Measurements from ENCODE around the gene FAM25G. TPM values are rescaled to one million over a fixed set of nuclear protein-coding genes. Genes with fewer than 3 reads are reported as not detected.
"Not testable (repeated sequence)": the region's sequence is repeated elsewhere in the genome, so short reads cannot be mapped to it uniquely, and the experiment has no call there.

Gene FAM25G
- total RNA-seq, 1 donor from 2014 or later, result not detected

DNA sequence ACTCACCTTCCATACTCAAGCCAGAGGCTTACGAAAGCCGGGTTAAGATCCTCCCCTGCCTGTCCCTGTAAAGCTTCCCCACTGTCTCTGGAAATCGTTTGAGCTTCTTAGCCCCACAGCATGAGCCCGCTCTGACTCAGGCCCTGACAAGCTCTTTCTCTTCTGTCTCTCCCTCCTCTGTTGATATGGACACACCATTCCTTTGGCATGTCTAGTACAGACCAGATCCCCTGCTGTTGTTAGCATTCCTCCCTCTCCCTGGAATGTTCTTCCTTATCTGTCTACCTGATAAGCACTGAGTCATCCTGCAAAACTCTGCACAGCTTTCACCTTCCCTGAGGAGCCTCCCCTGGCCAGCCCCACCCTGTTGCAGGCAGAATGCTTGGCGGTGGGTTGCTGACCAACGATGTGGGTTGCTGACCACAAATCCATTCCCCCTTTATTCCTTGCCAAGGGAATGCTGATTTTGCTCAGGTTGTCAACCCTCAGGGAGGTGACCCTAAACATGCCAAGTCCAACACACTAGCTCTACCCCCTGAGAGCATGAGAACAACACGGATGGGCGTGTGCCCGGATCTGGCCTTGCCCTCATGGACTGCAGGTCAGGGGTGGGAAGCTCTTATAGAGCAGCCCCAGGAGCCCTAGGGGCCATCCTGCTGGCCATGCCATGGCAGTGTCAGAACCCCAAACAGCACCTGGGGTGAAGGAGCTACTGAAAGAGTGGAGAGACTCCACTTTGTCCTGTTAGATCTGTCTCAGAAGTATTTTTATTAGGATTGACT lies 28.7 kb downstream of the FAM25G start:
- DNase-seq, result not testable (repeated sequence)

DNA sequence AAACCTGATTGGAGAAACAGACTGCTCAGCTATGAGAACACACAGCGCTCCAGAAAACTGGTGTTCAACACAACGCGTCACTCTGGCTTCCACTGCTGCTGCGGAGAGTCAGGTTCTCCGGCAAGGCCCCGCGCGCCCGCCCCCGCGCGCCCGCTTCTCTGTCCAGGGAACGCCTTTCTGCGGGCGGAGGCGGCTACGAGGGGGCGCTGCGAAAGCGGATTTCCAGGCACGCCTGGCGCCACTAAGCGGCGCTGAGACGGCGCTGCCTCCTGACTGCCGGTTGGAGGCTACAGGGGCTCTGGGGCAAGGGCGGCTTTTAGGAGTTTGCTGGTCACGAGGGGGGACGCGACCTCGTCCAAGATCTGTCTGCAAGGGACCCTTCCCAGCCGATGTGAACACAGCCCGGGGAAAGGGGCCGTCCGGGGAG lies 30.2 kb downstream of the FAM25G start:
- DNase-seq, result peak; percentile 55

DNA sequence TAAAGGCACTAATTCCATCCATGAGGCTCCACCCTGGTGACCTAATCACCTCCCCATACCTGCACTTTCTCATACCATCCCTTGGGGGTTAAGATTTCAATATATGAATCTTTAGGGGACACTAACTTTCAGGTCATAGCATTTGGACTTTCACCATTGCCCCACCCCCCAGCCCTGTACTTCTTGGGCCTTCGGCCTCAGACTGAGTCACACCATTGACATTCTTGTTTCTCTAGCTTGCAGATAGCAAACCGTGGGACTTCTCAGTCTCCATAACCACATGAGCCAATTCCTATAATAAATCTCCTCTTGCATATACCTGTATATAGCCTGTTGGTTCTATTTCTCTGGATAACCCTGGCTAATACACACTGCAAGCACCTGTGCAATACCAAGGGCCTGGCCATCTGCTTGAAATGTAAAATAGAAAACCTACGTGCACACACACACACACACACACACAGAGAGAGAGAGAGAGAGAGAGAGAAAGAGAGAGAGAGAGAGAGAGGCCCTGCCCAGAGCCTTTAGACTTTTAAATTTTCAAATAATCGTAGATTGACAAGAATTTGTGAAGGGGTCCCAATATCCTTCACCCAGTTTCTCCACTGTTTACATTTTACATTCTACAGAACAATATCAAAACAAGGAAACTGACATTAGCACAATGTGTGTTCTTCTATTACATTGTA lies 32.9 kb downstream of the FAM25G start:
- DNase-seq, result no peak

DNA sequence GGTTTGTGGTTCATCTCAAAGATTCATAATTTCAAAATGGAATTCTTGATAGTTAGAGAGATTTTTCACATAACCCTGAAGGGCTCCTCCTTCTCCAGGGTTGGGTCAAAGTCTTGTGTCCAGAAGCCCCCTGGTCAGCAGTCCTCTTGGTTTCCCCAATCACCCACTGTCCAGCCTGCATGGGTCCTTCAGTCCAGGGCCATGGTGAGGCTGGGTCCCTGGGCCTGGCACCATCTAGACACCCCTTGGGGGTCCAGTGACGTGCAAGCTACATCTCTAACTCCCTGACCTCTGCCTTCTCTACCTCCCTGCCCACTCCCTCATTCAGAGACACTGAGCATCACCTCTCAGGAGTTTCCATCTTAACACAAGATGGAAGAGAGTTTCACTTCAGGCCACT lies 33.7 kb downstream of the FAM25G start:
- DNase-seq, result no peak

DNA sequence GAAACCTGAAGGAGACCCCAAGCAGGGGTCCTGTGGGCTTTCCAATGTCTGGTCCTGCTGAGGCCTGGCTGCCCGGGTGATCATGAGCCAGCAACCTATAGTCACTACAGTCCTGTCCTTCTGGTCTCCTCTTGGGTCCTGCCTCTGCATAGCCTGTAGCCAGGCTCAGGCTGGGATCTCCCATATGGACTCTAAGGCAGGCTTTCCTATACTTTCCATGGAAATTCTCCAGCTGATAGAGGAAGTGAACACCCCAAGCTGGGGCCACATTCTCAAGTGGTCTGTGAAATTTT lies 34.0 kb downstream of the FAM25G start:
- no peak for DNase-seq

DNA sequence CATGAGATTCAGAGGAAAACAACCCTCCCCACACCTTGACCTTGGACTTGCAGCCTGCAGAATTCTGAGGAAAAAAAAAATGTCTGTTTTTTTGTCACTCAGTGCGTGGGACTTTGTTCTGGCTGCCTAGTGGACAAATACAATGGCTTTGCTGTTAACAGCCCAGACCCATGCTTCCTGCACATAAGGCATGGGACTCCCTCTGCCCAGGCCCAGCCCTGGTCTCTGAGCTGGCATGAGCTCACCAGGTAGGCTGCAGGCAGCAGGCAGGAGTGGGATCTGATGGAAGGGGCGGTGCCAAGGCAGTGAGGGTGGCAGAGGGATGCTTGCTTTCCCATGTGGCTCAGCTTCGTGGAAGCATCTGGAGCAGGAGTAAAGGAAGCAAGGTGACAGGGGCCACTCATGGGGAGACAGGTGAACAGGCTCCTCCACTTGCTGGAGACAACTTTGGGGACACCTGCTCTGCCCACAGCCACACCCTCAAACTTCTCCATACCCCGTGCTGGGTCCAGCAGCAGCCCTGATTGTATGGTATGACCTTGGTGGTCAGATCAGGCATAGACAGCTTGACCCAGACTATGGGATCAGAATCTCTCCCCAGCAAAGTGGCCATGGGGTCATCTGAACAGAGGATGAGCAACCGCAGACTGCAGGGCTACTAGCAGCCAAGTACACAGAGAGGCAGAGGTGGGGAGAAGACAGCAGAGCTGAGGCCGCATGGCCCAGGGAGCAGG lies 34.5 kb downstream of the FAM25G start:
- no peak for DNase-seq

DNA sequence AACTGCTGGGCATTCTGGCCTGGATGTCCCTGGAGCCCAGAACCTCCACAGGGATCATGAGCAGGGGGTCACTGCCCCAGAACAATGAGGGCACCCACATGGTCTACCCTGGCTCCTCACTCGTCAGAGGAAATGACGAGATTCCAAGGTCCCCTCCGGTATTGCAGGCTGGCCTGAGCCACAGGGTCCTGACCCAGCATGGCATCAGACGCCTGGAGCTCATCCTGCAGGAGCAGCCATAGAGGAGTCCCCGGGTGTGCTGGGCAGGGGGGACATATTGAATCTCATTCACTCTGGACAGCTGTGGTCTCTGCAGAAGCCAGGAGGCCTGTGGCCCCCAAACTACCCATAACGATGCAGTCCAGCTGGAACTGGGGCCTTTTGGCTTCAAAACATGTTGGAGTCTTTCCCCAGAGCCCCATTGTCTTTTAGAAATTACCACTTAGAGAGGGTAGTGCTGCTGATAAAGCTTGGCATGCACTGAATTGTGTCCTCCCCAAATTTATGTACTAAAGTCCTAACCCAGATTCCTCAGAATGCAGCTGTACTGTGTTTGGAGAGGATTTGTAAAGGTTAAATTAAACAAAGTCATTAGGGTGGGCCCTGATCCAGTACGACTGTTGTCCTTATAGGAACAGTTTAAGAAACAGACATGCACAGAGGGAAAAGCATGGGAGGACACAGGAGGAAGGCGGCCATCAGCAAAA lies 35.3 kb downstream of the FAM25G start:
- no peak for DNase-seq

DNA sequence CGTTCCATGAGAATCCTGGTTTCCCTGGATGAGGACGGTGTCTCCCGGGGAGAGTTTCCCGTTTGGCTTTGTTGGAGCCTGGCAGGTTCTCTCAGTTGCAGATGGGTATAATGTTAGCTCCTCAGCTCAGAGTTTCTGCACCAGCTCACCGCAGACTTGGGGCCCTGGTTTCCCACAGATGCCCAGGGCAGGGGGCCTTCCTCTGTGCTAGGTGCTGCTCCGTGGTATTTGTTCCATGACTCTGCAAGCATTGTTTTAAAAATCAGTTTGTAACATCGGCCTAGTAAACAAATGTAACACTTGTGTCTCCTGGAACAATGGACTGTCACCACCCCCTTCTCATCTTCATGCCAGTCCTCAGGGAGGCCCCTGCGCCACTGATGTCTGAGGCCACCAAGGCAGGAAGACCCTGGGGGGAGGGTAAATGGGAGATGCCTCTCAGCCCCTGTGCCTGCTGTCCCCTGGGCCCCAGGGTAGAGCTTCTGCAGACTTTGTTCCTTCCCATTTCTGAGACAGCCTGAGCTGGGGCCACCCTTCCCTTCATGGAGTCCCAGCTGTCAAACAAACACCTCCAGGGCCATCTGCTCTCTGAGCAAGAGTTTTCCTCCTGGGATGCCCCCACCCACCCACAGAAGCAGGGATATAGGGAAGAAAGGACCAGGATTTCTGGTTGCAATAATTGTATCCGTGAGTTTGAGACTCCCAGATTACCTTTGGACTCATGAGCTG lies 36.0 kb downstream of the FAM25G start:
- DNase-seq, result not testable (repeated sequence)

DNA sequence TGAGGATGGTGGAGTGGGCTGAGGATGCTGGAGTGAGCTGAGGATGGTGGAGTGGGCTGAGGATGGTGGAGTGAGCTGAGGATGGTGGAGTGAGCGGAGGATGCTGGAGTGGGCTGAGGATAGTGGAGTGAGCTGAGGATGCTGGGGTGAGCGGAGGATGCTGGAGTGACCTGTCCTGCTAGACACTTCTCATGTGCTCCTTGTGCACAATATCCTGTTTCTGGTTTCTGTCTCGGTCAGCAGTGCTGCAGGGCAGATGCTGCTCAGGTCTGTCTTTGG lies 36.8 kb downstream of the FAM25G start:
- no peak for DNase-seq

DNA sequence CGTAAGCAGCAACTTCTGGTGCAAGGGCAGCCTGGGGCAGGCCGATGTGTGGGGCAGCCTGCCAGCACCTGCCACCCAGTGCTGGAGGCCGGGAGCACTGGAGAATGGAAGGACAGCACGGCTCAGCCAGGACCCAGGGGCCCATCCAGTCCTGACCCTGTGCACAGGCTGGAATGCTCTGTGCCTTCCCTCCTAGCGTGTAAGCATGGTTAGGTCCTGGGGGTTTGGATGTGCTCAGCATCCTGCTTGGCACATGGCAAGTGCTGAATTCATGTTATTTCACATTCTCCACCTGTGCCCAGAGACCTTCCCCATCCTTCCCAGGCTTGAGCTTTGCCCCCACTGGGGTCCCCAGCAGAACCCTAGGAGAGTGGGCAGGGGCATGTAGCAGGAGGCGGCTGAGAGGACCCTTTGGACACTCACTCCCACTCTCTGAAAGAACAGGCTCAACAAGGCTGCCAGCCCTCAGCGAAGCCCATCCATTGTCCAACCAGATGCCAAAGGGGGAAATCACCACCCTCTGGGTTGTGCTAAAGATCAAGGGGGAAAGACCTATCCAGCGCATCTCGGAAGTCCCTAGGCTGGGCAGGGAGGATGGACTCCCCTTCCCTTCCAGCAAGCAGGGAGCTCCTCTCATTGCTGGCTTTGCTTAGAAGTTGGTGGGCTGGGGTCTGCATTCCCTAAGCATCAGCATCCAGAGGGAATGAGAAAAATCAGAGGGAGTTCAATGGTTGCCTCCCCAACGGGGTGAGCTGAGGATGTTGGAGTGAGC lies 37.3 kb downstream of the FAM25G start:
- DNase-seq, result no peak

DNA sequence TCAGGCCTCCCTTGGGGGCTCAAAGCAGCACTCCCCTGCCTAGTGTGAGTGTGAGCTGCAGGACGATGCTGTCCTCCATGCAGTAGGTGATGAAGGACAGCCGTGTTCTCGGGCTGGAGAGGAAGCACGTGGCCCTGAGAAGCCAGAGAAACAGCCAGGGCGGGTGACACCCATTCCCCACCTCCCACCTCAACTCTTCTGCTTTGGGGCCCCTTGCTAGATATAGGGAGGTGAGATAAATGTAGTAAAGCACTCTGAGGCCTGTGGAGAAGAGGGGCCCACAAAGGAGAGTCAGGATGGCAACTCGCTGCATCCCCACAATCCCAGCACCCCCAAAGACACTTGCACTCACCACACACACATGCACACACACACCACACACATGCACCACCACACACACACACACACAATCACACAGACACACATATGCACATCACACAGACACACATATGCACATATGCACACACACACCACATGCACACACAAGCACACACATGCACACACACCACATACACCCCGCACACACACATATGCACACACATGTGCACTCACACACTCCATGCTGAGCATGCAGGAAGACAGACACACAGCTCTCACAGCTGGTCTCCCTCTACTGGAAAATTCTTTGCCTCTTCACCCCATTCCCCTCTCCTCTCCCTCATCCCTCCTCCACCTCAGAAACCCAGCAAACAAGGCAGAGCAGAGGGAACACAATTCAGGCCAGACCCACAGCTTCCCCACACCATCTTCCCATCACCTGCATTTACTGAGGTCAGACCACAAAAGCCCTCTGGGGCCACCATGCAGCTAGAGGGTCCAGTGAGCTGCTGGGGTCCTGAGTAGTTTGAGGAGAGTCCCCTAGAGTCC lies 38.1 kb downstream of the FAM25G start:
- DNase-seq, result no peak

DNA sequence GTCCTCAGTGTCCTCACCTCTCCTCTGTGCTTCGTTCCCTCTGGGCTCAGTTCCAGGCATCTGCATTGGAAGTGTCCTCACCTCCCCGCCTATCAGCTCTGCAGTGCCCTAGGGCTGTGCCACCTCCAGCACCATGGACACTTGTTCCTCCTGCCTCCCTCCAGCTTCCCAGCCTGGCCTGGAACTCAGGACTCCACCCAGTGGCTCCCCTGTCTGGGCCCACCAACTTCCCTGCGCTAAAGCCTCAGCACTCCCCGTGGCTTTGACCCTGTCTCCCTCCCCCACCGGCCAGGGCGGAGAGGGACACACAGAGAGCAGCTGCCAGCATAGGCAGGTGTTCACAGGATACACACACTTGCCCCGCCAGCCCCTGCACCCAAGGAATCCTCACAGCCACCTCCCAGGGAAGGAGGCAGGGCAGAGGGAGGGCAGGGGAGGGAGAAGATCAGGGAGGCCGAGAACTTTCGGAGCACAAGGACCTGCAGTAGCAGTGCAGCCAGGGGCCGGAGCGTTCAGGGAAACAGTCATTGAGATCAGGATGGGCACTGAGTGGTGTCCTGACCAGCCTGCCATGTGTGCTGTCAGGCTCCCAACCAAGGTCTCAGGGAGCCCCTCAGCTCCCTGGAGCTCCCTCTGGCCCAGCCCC lies 38.9 kb downstream of the FAM25G start:
- DNase-seq, result no peak

DNA sequence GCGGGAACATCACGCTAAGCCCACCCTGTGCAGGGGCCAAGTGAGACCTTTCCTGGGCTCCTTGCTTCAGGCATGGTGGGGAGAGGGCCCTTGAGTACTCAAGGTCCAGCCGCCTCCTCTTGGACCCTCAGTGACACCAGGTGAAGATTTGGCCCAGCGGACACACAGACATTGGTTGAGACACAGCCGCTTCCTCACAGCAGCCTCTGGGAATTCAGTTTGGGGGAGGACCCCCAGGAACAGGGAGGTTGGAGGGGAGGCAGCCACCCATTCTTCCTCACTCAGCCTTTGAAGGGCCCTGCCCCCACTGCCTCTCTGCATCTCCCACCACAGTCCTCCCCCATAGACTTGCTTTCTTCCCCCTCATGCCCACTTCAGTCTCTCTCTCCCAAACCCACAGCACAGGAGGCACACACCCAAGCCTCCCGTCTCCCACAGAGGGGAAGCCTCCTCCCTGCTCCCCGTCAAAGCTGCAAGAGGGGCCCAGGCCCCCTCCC lies 39.5 kb downstream of the FAM25G start:
- no peak for DNase-seq

DNA sequence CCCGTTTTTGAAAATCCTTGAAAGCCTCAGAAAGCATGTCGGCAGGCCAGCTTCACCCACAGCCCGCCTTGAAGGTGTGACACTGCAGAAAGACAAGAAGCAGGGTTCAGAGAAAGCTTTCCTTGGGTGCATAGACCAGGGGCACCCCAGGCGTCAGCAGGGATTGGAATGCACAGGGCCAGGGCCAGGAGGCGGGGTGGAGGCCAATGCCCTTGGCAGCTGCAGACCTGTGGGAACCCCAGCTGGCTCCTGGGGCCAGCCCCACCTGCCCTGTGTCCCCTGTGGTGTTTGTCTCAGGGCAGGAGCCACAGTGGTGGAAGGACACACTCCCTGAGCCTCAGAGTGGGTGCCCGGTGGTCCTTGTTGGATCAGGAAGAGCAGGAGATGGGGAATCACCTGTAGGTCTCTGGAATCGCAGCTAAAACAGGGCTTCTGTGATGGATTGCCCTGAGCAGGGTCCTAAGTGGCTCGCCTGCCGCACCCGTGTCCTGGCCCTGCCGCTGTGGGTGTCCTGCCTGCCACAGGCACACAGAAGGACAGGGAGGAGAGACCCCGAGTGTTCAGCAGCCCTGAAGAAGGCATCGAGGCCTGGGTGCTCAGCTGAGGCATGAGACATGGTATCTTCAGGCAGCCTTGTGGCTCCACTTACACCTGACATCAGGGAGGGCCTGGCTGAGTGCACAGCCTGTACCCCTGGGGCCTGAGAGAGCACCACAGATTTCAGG lies 40.1 kb downstream of the FAM25G start:
- no peak for DNase-seq

DNA sequence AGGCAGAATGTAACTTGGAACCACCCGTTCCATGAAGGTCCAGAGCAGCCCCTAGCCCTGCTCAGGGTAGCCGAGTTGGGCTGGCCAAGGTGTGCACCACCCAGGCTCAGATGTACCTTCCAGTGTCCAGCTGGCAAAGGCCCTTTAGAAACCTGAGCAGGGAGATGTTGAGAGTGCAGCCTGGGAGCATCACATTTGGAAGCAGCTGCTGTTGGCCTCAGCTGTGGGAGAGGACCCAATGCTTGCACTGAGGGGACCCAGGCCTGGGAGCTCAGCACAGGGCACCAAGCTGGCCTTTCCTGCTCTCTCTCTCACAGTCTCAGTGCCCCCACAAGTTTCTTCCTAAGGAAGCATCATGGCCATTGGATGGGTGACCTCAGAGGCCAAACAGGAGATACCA lies 41.1 kb downstream of the FAM25G start:
- no peak for DNase-seq

DNA sequence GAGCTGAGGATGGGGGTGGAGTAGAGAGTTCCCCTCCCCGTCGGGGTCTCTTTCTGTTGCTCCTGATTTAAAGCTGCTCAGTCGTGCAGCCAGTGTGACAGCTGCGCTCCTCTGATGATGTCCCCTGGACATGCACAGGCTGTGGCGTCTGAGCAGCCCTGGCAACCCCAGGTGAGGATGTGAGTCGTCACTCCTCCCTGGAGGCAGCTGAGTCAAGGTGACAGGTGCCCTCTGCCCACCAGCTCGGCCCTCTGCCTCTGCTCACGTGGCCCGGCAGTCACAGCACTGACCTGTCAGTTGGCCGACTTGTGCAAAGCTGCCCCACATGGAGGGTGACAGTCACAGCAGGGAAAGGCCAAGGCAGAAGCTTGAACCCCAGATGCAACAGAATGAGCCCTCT lies 41.5 kb downstream of the FAM25G start:
- no peak for DNase-seq

DNA sequence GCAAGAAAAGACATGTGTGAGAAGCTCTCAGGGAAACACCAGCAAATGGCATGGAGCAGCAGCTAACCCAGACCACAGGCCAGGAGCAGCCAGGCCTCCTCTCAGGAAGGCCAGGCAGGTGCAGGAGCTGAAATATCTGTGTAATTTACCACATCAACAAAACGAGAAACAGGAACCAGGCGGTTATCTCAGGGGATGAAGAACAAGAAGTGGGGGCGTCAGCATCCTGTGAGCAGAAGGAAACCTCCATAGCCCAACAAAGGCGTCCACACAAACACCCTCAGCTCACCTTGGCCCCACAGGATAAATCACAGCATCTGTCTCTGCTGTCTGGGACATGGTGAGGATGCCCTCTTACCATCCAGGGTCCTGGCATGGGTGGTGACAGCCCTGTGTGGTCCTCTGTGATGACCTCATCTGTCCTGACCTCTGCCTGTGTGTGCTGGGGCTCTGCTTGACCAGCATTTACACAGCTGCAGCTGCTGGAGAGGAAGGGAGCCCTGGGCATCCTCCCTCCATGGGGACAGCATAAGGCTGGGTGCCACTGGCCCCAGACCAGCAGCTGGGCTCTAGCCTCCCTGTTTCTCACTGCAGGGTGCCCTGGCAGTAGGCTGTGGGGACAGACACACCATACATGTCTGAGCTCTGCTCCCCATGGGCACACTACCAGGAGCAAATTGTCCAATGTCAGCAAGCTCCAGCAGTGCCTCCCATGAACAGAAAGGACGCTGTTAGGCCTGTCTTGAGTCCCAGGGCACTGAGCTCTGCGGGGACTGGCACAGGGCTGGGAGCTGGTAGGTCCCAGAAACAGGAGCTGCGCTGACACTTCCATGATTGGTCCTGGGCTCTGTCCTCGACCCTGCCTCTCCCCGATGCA lies 42.2 kb downstream of the FAM25G start:
- DNase-seq, result no peak

DNA sequence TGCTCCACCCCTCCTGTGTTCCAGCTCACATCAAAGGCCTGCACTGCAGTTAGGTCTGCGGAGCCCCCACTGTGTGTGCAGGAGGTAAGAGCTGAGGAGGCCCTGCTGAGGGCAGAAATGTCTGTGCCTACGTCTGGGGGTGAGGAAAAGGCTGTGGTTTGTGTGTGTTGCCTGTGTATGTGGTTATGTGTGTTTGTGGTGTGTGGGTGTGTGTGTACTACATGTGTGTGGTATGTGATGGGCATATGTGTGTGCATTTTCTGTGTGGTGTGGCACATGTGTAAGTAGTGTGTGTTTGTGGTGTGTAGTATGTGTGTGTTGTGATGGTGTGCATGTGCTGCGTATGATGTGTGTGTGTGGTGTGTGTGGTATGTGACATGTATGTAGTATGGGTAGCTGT lies 43.8 kb downstream of the FAM25G start:
- no peak for DNase-seq
